ENCODE data around the gene MRPL44. TPM values are rescaled to one million over a fixed set of nuclear protein-coding genes. Genes with fewer than 3 reads are reported as not detected.
"Not testable (repeated sequence)": the region's sequence is repeated elsewhere in the genome, so short reads cannot be mapped to it uniquely, and the experiment has no call there.

The MRPL44 gene
- total RNA-seq, 4 donors from 2014 or later, result 25.8 to 40.6 (median 33.7) TPM

DNA sequence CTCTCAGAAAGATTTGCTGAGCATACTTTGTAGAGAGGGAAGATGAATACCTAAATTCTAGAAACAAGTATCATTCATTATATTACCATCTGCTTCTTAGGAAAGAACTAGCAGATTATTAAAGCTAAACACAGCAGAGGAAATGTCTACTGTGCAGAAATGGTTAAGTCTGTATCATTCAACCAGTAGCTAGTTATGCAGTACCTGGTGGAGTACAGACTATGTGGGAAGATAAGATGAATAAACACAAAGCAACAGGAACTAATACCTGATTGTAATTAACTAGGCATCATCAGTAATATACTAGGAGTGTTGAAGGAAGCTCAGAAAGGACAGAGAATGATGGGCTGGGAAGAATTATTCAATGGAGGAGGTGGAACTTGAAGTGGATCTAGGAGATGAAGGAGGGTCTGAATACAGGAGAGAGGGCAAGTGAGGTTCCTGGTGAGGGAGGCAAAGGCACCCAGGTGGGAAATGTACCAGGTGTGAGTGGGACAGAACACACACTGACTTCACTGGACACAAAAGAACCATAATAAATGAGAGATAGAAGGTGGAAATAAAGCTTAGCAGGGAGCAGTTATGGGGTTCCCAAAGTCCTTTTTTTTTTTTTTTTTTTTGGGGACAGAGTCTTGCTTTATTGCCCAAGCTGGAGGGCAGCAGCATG is 21.7 kb upstream of the MRPL44 start:
- in situ Hi-C loops (cut with MboI; ENCODE audit: low sequenced_read_pairs in 4 of 4), result no loop called here
- no peaks in the 10 kb centered on the region for H3K27me3 ChIP-seq

GRCh38 chr2:223936862-223937326 is 20.4 kb upstream of the MRPL44 start:
- in situ Hi-C loops (cut with MboI; ENCODE audit: low sequenced_read_pairs in 4 of 4) (no loop called here), intact Hi-C loops (cut with DNase I; ENCODE audit: low total_unique reads) (no loop called here)
- Histone ChIP-seq H3K27ac (peak overlapping the region; percentile 19 to 80 (median 66)), H3K4me3 (no peak overlapping the region), H3K36me3 (no peaks in the 10 kb centered on the region), H3K9me3 (no peaks in the 10 kb centered on the region), H3K4me1 (peaks cover 67 to 71% of the 10 kb centered on the region in 2 donors), H3K27me3 (no peaks in the 10 kb centered on the region)
- DNase-seq (no peak), ATAC-seq (no peak)
- TF ChIP-seq POLR2A (IDR thresholded peaks at IDR 0.05) (no peak), CTCF (IDR thresholded peaks at IDR 0.05 in 4 of 5, conservative IDR thresholded peaks at IDR 0.05 in 1 of 5) (no peak)

More for the DNA sequence above, 21.7 kb upstream of the MRPL44 start:
- Histone ChIP-seq H3K4me3 (no peak overlapping the region), H3K27ac (peak overlapping the region; percentile 23 to 80 (median 72)), H3K4me1 (peaks cover 70 to 77% of the 10 kb centered on the region in 2 donors), H3K36me3 (no peaks in the 10 kb centered on the region), H3K9me3 (no peaks in the 10 kb centered on the region)
- DNase-seq (no peak), ATAC-seq (no peak)
- intact Hi-C loops (cut with DNase I; ENCODE audit: low total_unique reads), result no loop called here
- no peak for TF ChIP-seq CTCF (IDR thresholded peaks at IDR 0.05 in 4 of 5, conservative IDR thresholded peaks at IDR 0.05 in 1 of 5)
- TF ChIP-seq POLR2A (IDR thresholded peaks at IDR 0.05), result no peak

GRCh38 chr2:223937535-223937934 is 19.7 kb upstream of the MRPL44 start:
- peak overlapping the region in 3 of 4 donors; percentile 0 to 72 (median 1) for H3K27ac ChIP-seq
- ATAC-seq (no peak), DNase-seq (no peak)
- no peak for TF ChIP-seq POLR2A (IDR thresholded peaks at IDR 0.05)
- TF ChIP-seq CTCF (IDR thresholded peaks at IDR 0.05 in 4 of 5, conservative IDR thresholded peaks at IDR 0.05 in 1 of 5), result no peak
- no peaks in the 10 kb centered on the region for H3K9me3 ChIP-seq
- no peak overlapping the region for H3K4me3 ChIP-seq
- intact Hi-C loops (cut with DNase I; ENCODE audit: low total_unique reads), result no loop called here
- peaks cover 65 to 72% of the 10 kb centered on the region in 2 donors for H3K4me1 ChIP-seq
- in situ Hi-C loops (cut with MboI; ENCODE audit: low sequenced_read_pairs in 4 of 4), result no loop called here
- H3K27me3 ChIP-seq, result no peaks in the 10 kb centered on the region
- H3K36me3 ChIP-seq, result no peaks in the 10 kb centered on the region

- H3K9me3 ChIP-seq; H3K27me3 ChIP-seq; intact Hi-C loops (cut with DNase I; ENCODE audit: low total_unique reads); in situ Hi-C loops (cut with MboI; ENCODE audit: low sequenced_read_pairs in 4 of 4); H3K36me3 ChIP-seq; H3K4me3 ChIP-seq; ATAC-seq; DNase-seq: not testable (repeated sequence)
- peaks cover 57 to 62% of the 10 kb centered on the region in 2 donors for H3K4me1 ChIP-seq
- peak overlapping the region in 1 of 4 donors; percentile 9 for H3K27ac ChIP-seq
Observed at GRCh38 chr2:223939438-223939837, 17.8 kb upstream of the MRPL44 start.

DNA sequence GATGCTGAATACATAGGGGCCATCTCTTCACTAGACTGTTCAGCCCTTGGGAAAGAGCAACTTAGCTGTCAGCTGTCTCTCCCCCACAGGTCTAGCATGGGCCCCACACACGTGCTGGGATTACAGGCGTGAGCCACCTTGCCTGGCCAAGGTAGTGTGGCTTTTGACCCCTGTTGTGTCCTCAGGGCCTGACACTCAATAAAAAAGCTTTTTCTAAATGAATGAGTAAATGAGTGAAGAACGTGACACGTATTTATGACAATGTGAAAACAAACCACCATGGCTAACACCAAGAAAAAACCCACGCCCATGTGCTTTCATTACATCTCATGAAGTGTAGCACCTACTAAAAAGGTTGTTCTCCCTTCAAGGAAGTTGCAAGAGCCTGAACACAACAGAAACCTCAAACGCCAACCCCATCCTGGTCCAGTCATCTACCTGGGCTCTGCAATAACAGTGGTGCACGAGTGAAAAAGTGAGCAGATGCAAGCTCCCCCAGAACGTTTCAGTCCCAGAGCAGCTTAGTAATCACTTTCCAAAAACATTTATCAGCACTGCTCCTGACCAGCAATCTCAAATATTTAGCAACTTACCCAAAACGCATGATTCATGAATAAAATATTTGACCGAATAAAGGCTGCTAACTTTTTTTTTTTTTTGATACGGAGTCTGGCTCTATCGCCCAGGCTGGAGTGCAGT is 15.5 kb upstream of the MRPL44 start:
- TF ChIP-seq CTCF (IDR thresholded peaks at IDR 0.05 in 4 of 5, conservative IDR thresholded peaks at IDR 0.05 in 1 of 5), result no peak
- TF ChIP-seq POLR2A (IDR thresholded peaks at IDR 0.05), result no peak
- DNase-seq (no peak), ATAC-seq (peak in 1 of 2 donors; percentile 8)
- H3K9me3 ChIP-seq, result no peaks in the 10 kb centered on the region
- H3K27me3 ChIP-seq, result no peaks in the 10 kb centered on the region
- no peaks in the 10 kb centered on the region for H3K36me3 ChIP-seq
- intact Hi-C loops (cut with DNase I; ENCODE audit: low total_unique reads) (no loop called here), in situ Hi-C loops (cut with MboI; ENCODE audit: low sequenced_read_pairs in 4 of 4) (no loop called here)
- H3K27ac ChIP-seq, result peak overlapping the region; percentile 8 to 55 (median 32)
- peaks cover 43 to 44% of the 10 kb centered on the region in 2 donors for H3K4me1 ChIP-seq
- H3K4me3 ChIP-seq, result no peak overlapping the region
